GM18519 (cell line): ENCODE data around the gene THRB.
"Not testable (repeated sequence)": the region's sequence is repeated elsewhere in the genome, so short reads cannot be mapped to it uniquely, and the experiment has no call there.

Experiments
- ATAC-seq: cut with Tn5 transposase; IDR thresholded peaks from one replicate; pipeline ENCODE4 v1.9.1; 2021; ENCODE audit warnings: mild to moderate bottlenecking, moderate library complexity; ENCODE audit not compliant: unreplicated experiment, low FRiP score

Gene THRB

DNA sequence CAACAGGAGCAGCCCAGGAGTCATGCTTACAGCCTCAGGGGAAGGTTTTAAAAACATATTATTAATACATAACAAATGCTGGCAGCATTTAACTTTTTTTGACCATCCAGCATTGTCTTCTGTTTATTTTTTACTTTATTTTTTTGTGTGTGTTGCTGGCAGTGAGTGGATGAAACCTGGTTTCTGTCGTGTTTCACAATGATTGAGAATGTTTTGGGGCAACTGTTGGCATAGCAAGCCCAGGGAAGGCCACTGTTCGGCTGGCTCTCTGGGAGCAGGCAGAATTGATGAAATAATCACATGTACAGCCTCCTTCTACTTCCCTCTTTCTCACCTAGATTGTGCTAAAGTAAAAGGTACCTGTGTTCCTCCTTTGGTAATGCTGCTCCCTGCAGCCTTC lies 359.4 kb downstream of the THRB start:
- ATAC-seq = no peak

DNA sequence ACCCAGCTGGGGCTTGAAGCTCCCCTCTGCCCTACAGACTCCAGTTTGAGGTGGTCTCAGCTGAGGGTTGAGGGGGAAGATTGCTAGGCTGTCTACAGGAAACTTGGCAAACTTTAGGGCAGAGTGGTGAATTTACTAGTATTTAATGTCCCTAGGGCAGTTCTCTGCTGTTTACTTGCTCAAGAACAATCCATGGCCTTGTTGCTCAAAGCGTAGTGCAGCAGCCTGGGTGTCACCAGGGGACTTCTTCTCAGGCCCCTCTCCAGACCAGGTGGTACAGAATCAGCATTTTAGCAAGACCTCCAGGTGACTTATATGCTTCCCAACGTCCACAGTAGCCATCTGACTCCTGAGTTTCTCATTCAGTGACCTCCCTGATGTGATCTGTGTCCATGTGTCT lies 360.7 kb downstream of the THRB start:
- ATAC-seq = no peak

DNA sequence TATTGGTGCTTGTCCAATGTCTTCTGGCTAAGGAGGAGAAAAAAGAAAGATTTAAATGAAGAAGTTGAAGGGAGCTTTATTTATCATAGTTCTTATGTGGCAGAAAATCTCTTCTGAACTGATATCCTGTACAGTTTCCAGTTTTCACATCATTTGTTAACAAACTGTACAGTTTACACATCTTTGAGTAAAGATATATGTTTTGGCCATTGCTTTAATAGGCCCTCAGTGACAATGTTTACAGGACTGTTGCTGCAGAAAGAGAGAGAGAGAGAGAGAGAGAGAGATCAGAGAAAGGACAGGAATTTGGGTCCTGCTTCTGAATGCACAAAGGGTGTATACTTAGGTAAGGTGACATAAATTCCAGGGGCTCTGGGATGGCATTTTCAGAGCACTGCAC lies 361.2 kb downstream of the THRB start:
- no peak for ATAC-seq

DNA sequence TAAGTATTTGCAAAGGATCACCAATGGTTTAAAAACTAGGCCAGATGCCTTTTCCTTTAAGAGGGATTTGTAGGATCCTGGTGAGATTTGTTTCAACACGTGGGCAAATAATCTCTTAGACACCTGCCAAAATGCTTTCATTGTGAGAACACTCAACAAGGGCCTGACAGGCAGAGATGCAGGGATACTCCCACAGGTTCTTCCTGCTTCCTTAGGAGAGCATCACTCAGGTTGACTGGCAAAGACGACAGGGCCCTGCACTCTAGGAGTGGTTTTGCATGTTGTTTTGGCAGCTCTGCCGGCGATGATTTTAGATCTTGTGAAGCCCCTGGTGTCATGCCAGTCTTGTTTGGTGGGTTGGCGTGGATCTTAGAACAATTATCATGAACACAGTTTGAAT lies 365.1 kb downstream of the THRB start:
- ATAC-seq = no peak

DNA sequence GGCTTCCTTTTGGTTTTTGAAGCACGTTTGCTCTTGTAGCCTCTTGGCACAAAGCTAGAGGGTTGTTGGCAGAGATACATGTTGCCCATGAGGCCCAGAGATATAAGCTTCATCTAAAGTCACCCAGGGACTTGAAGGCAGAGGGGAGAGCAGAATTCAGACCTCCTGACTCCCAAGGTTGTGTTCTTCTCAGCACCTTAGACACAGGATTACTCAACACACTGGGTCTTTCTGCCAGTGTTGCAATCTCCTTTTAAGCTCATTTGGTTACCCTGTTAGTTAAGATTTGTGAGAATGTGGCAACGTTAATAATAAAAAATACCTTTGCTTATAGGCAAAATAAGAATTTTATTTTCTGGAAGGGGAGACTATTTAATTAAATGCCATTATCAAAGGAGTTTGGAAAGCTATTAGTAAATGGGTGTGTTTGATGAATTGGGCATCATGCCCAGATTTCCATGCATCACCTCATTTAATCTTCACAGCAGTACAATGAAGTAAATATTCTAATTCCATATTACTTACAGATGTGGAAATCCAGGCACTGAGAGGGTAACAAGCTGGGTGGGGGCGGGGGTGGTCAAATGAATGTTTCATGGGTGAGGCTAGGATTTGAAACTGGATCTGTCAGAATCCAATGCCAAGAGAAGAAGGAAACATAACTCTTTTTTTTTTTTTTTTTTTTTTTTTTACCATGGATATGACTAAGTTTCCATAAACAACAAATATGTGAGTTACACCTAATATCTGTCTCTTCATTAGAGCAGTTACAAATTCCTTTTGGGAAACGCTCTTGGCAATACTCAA lies 366.2 kb downstream of the THRB start:
- no peak for ATAC-seq

- no peak for ATAC-seq
Measured at GRCh38 chr3:24123596-24123995, 371.1 kb downstream of the THRB start.

DNA sequence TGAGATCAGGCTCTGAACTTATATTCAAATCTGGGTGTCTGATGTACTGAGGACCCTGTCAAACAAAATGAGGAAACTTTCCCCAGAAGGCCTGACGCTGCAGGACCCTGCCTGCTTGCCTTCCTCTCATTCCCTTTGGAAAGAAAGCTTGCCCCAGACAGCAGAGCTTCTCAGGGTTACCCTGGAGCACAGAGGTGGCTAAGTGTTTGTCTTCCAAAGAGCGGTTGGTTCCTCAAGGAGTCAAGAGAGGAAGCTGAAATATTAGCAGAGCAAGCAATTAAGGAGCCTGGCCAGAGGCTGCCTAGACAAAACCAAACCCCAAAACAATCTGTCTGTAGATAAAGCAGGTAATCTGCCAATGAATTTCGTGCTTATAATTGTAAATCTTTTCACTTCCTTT lies 374.2 kb downstream of the THRB start:
- no peak for ATAC-seq

GRCh38 chr3:24119321-24119751 lies 375.3 kb downstream of the THRB start:
- ATAC-seq = no peak

DNA sequence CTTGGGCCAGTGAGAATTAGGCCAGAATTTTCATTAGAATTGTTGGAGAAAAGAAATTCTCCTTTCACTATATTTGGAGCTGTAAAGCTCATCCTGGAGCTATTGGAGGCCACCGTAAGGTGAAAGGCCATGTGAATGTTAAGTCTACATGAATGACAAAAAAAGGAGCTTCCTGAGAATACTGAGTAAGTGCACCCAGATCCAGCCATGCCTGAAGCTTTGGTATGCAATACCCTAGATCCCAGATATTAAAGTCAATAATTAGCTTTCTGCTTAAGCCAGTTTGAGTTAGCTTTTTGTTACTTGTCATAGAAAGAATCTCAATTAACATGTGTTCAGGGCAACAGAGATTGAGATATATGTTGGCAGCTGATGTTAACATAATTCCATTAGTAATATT lies 377.1 kb downstream of the THRB start:
- no peak for ATAC-seq

DNA sequence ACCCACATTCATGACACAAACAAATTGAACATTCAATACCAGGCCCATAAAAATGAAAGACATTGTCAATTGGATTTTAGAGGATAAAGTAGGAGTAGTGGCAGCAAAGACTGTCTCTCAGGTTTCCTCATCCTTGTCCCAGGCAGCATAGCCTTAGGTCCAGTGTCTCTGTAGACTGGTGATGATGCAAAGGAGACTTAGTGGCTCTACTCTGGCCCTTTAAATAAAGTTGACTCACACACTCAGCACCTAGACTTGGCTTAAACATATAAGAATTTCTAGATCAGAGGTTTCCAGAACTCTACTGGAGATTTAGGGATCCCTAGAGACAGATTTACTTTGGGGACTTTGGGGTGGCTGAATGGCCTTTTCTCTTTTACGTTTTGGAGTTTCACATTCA lies 382.9 kb downstream of the THRB start:
- ATAC-seq = no peak

DNA sequence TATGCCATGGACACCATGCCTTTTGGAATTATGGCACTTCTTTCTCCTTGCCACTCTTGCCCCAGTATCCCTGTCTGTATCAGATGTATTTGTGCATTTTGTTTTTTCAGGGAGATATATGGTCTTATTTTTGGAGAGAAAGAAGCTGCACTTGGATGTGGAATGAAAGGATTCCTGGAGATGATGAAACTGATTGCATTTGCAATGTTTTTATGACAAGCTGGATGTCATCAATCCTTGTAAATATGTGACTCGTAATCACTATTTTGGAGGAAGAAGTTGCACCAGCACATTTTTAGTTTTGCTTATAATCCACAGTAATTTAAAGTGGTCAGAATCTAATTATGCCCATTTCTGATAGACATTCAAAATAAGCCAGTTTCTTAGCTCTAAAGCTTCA lies 384.6 kb downstream of the THRB start:
- ATAC-seq = no peak

- no peak for ATAC-seq
Measured at GRCh38 chr3:24101676-24102168, 392.9 kb downstream of the THRB start.

- ATAC-seq = no peak
Measured at GRCh38 chr3:24100696-24101402, 393.8 kb downstream of the THRB start.

- ATAC-seq = no peak
Measured at GRCh38 chr3:24096695-24097290, 397.9 kb downstream of the THRB start.

DNA sequence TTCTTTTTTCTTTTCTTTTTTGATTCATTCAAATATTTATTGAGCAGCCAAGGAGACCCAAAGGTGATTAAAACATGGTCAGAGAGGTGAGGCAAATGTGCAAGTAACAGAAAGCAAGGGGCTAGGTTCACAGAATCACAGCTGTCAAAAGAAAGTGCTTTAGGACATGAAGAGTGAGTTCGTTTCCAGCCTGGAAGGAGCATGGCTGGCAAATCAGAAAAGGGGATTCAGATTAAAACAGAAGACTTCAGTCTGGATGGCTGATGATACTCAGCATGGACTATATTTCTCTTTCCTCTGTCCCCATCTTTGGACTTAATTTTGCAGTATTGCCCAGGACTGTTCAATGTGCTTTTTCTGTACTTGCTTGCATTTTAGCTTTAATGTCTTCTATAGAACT lies 398.4 kb downstream of the THRB start:
- no peak for ATAC-seq

- not testable (repeated sequence) for ATAC-seq
Measured at GRCh38 chr3:24094818-24095217, 399.8 kb downstream of the THRB start.

- ATAC-seq = peak; percentile 68
Measured at GRCh38 chr3:24088782-24089181, 405.9 kb downstream of the THRB start.

DNA sequence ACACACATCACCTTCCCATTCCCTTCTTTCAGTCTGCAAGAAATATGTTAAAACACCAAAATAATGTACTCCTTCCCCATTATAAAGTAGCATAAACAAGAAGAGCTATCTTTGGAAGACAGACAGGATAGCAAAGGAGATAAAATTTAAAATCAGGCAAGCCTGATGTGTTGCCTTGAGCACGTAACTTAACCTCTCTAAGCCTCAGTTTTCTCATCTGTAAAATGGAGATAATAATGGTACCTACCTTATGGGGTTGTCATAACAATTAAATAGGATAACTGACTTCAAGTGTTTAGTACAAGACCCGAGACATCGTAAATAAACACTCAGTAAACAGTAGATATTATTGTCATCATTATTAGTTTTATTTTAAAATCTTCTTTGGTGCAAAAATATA lies 407.2 kb downstream of the THRB start:
- ATAC-seq = no peak

- no peak for ATAC-seq
Measured at GRCh38 chr3:24086617-24087404, 407.8 kb downstream of the THRB start.

- ATAC-seq = no peak
Measured at GRCh38 chr3:24086206-24086605, 408.4 kb downstream of the THRB start.

GRCh38 chr3:24072193-24072592 lies 422.5 kb downstream of the THRB start:
- no peak for ATAC-seq
